Fibroblast of the aortic adventitia (primary cell): ENCODE measurements around the gene USP9X. TPM values are rescaled to one million over a fixed set of nuclear protein-coding genes. Genes with fewer than 3 reads are reported as not detected.

ENCODE experiments used
- DNase-seq: peaks from one replicate; pipeline ENCODE4 v3.0.0-alpha.2; 2010; ENCODE audit warnings: low read depth
- H3K4me3 ChIP-seq: 2 replicates; pipeline ENCODE4 v1.5.1; 2011; ENCODE audit warnings: low read depth, mild to moderate bottlenecking, control low read depth, low read length, moderate library complexity
- total RNA-seq: library from RNA; depleted of rRNA; stranded (reverse); fragments of >200 nt; gene quantifications from 2 replicates; pipeline ENCODE4 v1.2.3, GENCODE V29; 2012; ENCODE audit warnings: low replicate concordance
- TF ChIP-seq, protein P1 (sequence below): IDR thresholded peaks from 2 replicates; pipeline ENCODE4 v1.5.1; 2011; ENCODE audit warnings: mild to moderate bottlenecking, low read length, control low read depth, inconsistent platforms; ENCODE audit not compliant: insufficient read depth

Gene USP9X
- total RNA-seq, 1 donor: 99.1 TPM

- TF ChIP-seq, protein P1, sequence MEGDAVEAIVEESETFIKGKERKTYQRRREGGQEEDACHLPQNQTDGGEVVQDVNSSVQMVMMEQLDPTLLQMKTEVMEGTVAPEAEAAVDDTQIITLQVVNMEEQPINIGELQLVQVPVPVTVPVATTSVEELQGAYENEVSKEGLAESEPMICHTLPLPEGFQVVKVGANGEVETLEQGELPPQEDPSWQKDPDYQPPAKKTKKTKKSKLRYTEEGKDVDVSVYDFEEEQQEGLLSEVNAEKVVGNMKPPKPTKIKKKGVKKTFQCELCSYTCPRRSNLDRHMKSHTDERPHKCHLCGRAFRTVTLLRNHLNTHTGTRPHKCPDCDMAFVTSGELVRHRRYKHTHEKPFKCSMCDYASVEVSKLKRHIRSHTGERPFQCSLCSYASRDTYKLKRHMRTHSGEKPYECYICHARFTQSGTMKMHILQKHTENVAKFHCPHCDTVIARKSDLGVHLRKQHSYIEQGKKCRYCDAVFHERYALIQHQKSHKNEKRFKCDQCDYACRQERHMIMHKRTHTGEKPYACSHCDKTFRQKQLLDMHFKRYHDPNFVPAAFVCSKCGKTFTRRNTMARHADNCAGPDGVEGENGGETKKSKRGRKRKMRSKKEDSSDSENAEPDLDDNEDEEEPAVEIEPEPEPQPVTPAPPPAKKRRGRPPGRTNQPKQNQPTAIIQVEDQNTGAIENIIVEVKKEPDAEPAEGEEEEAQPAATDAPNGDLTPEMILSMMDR: no peak
- peak; percentile 37 for DNase-seq
- H3K4me3 ChIP-seq: peak overlapping the region; percentile 88
Observed at GRCh38 chrX:41085878-41086626, 807 bp downstream of the USP9X start.

GRCh38 chrX:41086627-41086932, 1.3 kb downstream of the USP9X start:
- DNase-seq: no peak
- TF ChIP-seq, protein P1: no peak
- peak overlapping the region; percentile 88 for H3K4me3 ChIP-seq

GRCh38 chrX:41087201-41087600, 2.0 kb downstream of the USP9X start:
- TF ChIP-seq, protein P1: no peak

DNA sequence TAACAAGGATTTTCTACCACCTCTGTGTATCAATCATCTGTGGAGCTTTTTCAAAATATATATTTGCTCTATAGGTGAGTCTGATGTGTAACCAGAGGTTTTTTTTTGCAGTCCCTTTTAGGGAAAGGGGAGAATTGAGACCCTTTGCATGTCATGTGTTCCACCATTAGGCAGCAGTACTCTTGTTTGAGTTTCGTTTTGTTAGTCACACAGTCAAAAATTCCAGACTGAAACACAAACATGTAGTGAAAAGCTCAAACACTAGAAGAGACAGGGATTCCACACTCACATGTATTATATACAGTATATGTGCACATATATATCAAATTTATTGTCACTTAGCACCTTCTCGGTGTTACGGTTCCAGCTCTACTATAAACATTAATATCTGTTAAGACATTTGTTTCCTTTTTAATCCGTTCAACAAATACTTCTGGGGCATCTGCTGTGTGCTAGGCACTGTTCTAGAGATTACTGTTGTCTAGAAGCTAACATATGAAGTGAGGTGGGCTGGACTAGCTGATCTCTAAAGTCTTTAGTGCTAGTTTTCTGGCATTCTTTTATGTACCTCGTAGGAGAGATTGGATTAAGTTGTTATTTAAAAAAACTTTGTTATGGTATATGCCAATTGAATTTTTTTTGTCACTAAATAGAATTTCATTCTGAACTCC, 5.5 kb downstream of the USP9X start:
- H3K4me3 ChIP-seq: no peak overlapping the region
- no peak for DNase-seq
- TF ChIP-seq, protein P1: no peak

More at GRCh38 chrX:41087201-41087600, 2.0 kb downstream of the USP9X start:
- H3K4me3 ChIP-seq: peak overlapping the region; percentile 88
- no peak for DNase-seq

DNA sequence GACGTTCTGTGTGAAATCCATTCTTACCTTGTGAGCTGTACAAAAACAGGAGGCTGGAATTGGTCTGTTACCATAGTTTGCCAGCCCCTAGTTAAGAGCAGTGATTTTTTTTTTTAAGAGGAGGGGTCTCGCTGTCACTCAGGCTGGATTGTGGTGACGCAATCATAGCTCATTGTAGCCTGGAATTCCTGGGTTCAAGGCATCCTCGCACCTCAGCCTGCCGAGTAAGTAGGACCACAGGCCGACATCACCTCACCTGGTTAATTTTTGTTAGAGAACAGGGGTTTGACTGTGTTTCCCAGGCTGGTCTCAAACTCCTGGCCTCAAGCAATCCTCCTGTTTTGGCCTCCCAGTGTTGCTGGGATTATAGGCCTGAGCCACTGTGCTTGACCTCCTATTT, 7.5 kb downstream of the USP9X start:
- no peak for DNase-seq
- H3K4me3 ChIP-seq: no peak overlapping the region
- TF ChIP-seq, protein P1: no peak

- H3K4me3 ChIP-seq: no peak overlapping the region
- TF ChIP-seq, protein P1: no peak
- no peak for DNase-seq
Observed at GRCh38 chrX:41095174-41095573, 9.9 kb downstream of the USP9X start.
